Measurements from ENCODE around the gene DNAJA3. TPM values are rescaled to one million over a fixed set of nuclear protein-coding genes. Genes with fewer than 3 reads are reported as not detected.

Gene DNAJA3
- total RNA-seq, 5 donors from 2014 or later (not counting 1 experiment from before 2014, with no cell fraction given): 37.7 to 73.8 (median 65.7) TPM

DNA sequence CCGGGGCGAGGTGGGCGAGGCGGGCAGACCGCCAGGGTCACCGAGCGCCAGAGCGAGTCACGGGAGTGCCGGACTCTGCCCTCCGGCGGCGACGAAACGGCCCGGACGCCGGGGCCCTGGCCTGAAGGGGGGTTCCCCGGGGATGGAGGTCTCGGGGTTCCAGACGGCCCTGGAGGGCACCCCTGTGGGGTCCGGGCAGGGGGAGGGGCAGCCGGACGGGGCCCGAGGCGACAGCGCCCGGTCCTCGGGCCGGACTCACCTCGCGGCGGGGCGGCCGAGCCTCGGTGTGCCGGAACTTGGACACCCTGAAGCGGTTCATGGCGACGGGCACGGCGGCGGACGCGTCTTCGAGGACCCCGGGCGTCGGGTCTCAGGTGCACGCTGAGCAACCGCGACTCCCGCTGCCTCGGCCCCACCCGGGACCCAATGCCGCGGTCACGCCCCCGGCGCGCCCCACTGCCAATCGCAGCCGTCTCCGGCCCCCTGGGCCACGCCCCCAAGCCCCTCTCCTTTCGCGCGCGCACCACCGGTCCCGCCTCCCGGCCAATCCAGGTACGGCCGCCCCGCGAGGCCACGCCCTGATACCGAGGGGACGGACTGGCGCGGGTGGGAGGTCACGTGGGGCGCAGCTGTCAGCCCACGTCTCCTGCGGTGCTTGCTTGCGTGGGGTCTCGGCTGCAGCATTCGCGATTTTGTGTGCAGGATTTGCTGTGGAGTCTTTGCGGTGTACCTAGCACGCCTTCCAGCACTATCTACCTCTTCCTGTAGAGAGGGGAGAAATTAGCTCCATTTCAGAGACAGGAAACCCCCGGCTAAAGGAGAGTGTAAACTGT lies 9.3 kb upstream of the DNAJA3 start, which contains the start of gene CORO7:
Gene CORO7, minus strand, starts transcription at position 397 of the 833 bp plus-strand sequence. Its CDS starts 78 bp downstream, at position 319.
- 0% methylated on average over 81 of the region's 92 CpGs for WGBS (ENCODE audit: insufficient coverage)
- peak within 1 kb of the TSS; percentile 66 to 68 for H3K4me3 ChIP-seq (ENCODE audit: control insufficient read depth in 1 of 2, extremely low read depth in 1 of 2, low read length in 1 of 2)
- DNase-seq (peak; percentile 97 to 100 (median 99)), ATAC-seq (replicated peaks in 1 of 4) (peak; percentile 78 to 91 (median 79))
- H3K4me3 Mint-ChIP-seq: peak within 1 kb of the TSS; percentile 91 to 93 (median 92)
- no peaks in the 10 kb centered on the region for H3K9me3 Mint-ChIP-seq
- H3K36me3 ChIP-seq (ENCODE audit: control insufficient read depth in 2 of 2, extremely low read depth in 1 of 2, insufficient read depth in 1 of 2, low read length in 1 of 2): peaks cover 4 to 20% of the 10 kb centered on the region in 2 donors
- peak within 1 kb of the TSS; percentile 95 for H3K27ac ChIP-seq (ENCODE audit: low read length)
- peaks cover 31 to 39% (median 32%) of the 10 kb centered on the region in 3 donors for H3K4me1 Mint-ChIP-seq
- ChIA-PET CTCF (interaction anchor here in 1 of 2 donors (0.7 to 2.1 kb wide), 4 partner anchors 13 to 120 kb away, joined by 3 to 10 read pairs (median 6); no protein-coding TSS in a partner anchor), POLR2A (interaction anchor here (0.5 to 1.7 kb wide), 8 partner anchors 10 to 453 kb away, joined by 3 to 9 read pairs (median 4); no protein-coding TSS in a partner anchor)
- no peaks in the 10 kb centered on the region for H3K9me3 ChIP-seq
- peak within 1 kb of the TSS; percentile 94 for H3K27ac Mint-ChIP-seq
- peaks cover 6 to 48% of the 10 kb centered on the region in 2 experiments for H3K4me1 ChIP-seq (ENCODE audit: control insufficient read depth in 1 of 2, extremely low read depth in 1 of 2, insufficient read depth in 2 of 2, low read length in 2 of 2)
- H3K27me3 ChIP-seq (replicated peaks in 1 of 2; ENCODE audit: control insufficient read depth in 2 of 2, extremely low read depth in 1 of 2, insufficient read depth in 2 of 2, low read length in 1 of 2): no peaks in the 10 kb centered on the region
- peaks cover 5% of the 10 kb centered on the region for H3K36me3 Mint-ChIP-seq
- no peaks in the 10 kb centered on the region for H3K27me3 Mint-ChIP-seq

GRCh38 chr16:4419402-4419959 lies 6.2 kb upstream of the DNAJA3 start:
- 93% methylated on average over 7 of the region's 7 CpGs for WGBS (ENCODE audit: insufficient coverage)
- ChIA-PET CTCF (no interaction called here), POLR2A (interaction anchor here in 1 of 2 donors (1.1 kb wide), 1 partner anchor 15 kb away, joined by 3 read pairs; no protein-coding TSS in a partner anchor)
- Histone ChIP-seq H3K4me3 (ENCODE audit: control insufficient read depth in 1 of 2, extremely low read depth in 1 of 2, low read length in 1 of 2) (no peak overlapping the region), H3K27me3 (replicated peaks in 1 of 2; ENCODE audit: control insufficient read depth in 2 of 2, extremely low read depth in 1 of 2, insufficient read depth in 2 of 2, low read length in 1 of 2) (no peaks in the 10 kb centered on the region), H3K36me3 (ENCODE audit: control insufficient read depth in 2 of 2, extremely low read depth in 1 of 2, insufficient read depth in 1 of 2, low read length in 1 of 2) (no peaks in the 10 kb centered on the region), H3K27ac (ENCODE audit: low read length) (no peak overlapping the region), H3K4me1 (ENCODE audit: control insufficient read depth in 1 of 2, extremely low read depth in 1 of 2, insufficient read depth in 2 of 2, low read length in 2 of 2) (peaks cover 6 to 21% of the 10 kb centered on the region in 2 experiments), H3K9me3 (no peaks in the 10 kb centered on the region)
- no peak for DNase-seq
- Mint-ChIP-seq H3K36me3 (no peaks in the 10 kb centered on the region), H3K4me3 (no peak overlapping the region), H3K9me3 (no peaks in the 10 kb centered on the region), H3K27ac (no peak overlapping the region), H3K4me1 (peaks cover 14 to 17% (median 16%) of the 10 kb centered on the region in 3 donors), H3K27me3 (no peaks in the 10 kb centered on the region)
- ATAC-seq (replicated peaks in 1 of 4): no peak

- no peak for DNase-seq
These were observed 5.1 kb upstream of the DNAJA3 start for GRCh38 chr16:4420505-4421105.

GRCh38 chr16:4426021-4426684 lies 485 bp downstream of the DNAJA3 start:
- CTCF ChIA-PET: no interaction called here
- Histone ChIP-seq H3K9me3 (no peaks in the 10 kb centered on the region), H3K4me1 (ENCODE audit: control insufficient read depth in 1 of 2, extremely low read depth in 1 of 2, insufficient read depth in 2 of 2, low read length in 2 of 2) (peaks cover 19 to 28% of the 10 kb centered on the region in 2 experiments), H3K27ac (ENCODE audit: low read length) (peak overlapping the region; percentile 97), H3K4me3 (ENCODE audit: control insufficient read depth in 1 of 2, extremely low read depth in 1 of 2, low read length in 1 of 2) (peak overlapping the region; percentile 73 to 99), H3K36me3 (ENCODE audit: control insufficient read depth in 2 of 2, extremely low read depth in 1 of 2, insufficient read depth in 1 of 2, low read length in 1 of 2) (peaks cover 0 to 6% of the 10 kb centered on the region in 2 donors), H3K27me3 (replicated peaks in 1 of 2; ENCODE audit: control insufficient read depth in 2 of 2, extremely low read depth in 1 of 2, insufficient read depth in 2 of 2, low read length in 1 of 2) (no peaks in the 10 kb centered on the region)
- peak overlapping the region; percentile 85 to 89 (median 89) for H3K4me3 Mint-ChIP-seq
- DNase-seq (peak in 22 of 35 experiments; percentile 56 to 77 (median 64)), ATAC-seq (replicated peaks in 1 of 4) (peak; percentile 44 to 51 (median 48))
- H3K36me3 Mint-ChIP-seq: peaks cover 4% of the 10 kb centered on the region
- no peaks in the 10 kb centered on the region for H3K27me3 Mint-ChIP-seq
- H3K27ac Mint-ChIP-seq: peak overlapping the region; percentile 93
- POLR2A ChIA-PET: interaction anchor here in 1 of 2 donors (0.6 to 1.2 kb wide), 2 partner anchors 9 to 15 kb away, joined by 3 to 4 read pairs; partner anchors contain the start of gene CORO7
- WGBS (ENCODE audit: insufficient coverage): 0% methylated on average over 12 of the region's 31 CpGs
- no peaks in the 10 kb centered on the region for H3K9me3 Mint-ChIP-seq
- H3K4me1 Mint-ChIP-seq: peaks cover 27 to 34% (median 31%) of the 10 kb centered on the region in 3 donors

More at GRCh38 chr16:4420505-4421105, 5.1 kb upstream of the DNAJA3 start:
- H3K36me3 Mint-ChIP-seq: no peaks in the 10 kb centered on the region
- H3K4me1 Mint-ChIP-seq: peaks cover 8 to 12% (median 10%) of the 10 kb centered on the region in 3 donors
- no peaks in the 10 kb centered on the region for H3K36me3 ChIP-seq (ENCODE audit: control insufficient read depth in 2 of 2, extremely low read depth in 1 of 2, insufficient read depth in 1 of 2, low read length in 1 of 2)
- no peak for ATAC-seq (replicated peaks in 1 of 4)
- H3K4me3 Mint-ChIP-seq: no peak overlapping the region
- peaks cover 7 to 16% of the 10 kb centered on the region in 2 experiments for H3K4me1 ChIP-seq (ENCODE audit: control insufficient read depth in 1 of 2, extremely low read depth in 1 of 2, insufficient read depth in 2 of 2, low read length in 2 of 2)
- no peak overlapping the region for H3K4me3 ChIP-seq (ENCODE audit: control insufficient read depth in 1 of 2, extremely low read depth in 1 of 2, low read length in 1 of 2)
- no peak overlapping the region for H3K27ac Mint-ChIP-seq
- WGBS (ENCODE audit: insufficient coverage): 94% methylated on average over 5 of the region's 8 CpGs
- POLR2A ChIA-PET: no interaction called here
- no peaks in the 10 kb centered on the region for H3K27me3 Mint-ChIP-seq
- no peaks in the 10 kb centered on the region for H3K9me3 ChIP-seq
- no peak overlapping the region for H3K27ac ChIP-seq (ENCODE audit: low read length)
- CTCF ChIA-PET: no interaction called here
- no peaks in the 10 kb centered on the region for H3K9me3 Mint-ChIP-seq
- H3K27me3 ChIP-seq (replicated peaks in 1 of 2; ENCODE audit: control insufficient read depth in 2 of 2, extremely low read depth in 1 of 2, insufficient read depth in 2 of 2, low read length in 1 of 2): no peaks in the 10 kb centered on the region

- Mint-ChIP-seq H3K9me3 (no peaks in the 10 kb centered on the region), H3K4me3 (peak overlapping the region; percentile 85 to 89 (median 89)), H3K27me3 (no peaks in the 10 kb centered on the region), H3K27ac (peak overlapping the region; percentile 93), H3K4me1 (peaks cover 27 to 39% (median 31%) of the 10 kb centered on the region in 3 donors), H3K36me3 (peaks cover 4% of the 10 kb centered on the region)
- H3K27me3 ChIP-seq (replicated peaks in 1 of 2; ENCODE audit: control insufficient read depth in 2 of 2, extremely low read depth in 1 of 2, insufficient read depth in 2 of 2, low read length in 1 of 2): no peaks in the 10 kb centered on the region
- CTCF ChIA-PET: interaction anchor here (0.5 to 0.8 kb wide), 2 partner anchors 75 to 129 kb away, joined by 3 read pairs; no protein-coding TSS in a partner anchor
- H3K4me1 ChIP-seq (ENCODE audit: control insufficient read depth in 1 of 2, extremely low read depth in 1 of 2, insufficient read depth in 2 of 2, low read length in 2 of 2): peaks cover 19 to 28% of the 10 kb centered on the region in 2 experiments
- H3K27ac ChIP-seq (ENCODE audit: low read length): peak overlapping the region; percentile 97
- H3K4me3 ChIP-seq (ENCODE audit: control insufficient read depth in 1 of 2, extremely low read depth in 1 of 2, low read length in 1 of 2): peak overlapping the region in 1 of 2 donors; percentile 73
- peaks cover 5 to 10% of the 10 kb centered on the region in 2 donors for H3K36me3 ChIP-seq (ENCODE audit: control insufficient read depth in 2 of 2, extremely low read depth in 1 of 2, insufficient read depth in 1 of 2, low read length in 1 of 2)
- 91% methylated on average over 7 of the region's 12 CpGs for WGBS (ENCODE audit: insufficient coverage)
- no peak for ATAC-seq (replicated peaks in 1 of 4)
- H3K9me3 ChIP-seq: no peaks in the 10 kb centered on the region
- POLR2A ChIA-PET: interaction anchor here in 1 of 2 donors (0.6 to 1.2 kb wide), 2 partner anchors 10 to 16 kb away, joined by 3 to 4 read pairs; partner anchors contain the start of gene CORO7
- no peak for DNase-seq
These were observed 1.2 kb downstream of the DNAJA3 start for GRCh38 chr16:4426722-4427372.

Measured in T-cell (primary cell).